IMR-90 (cell line): Measurements from ENCODE around the gene C5AR2. TPM values are rescaled to one million over a fixed set of nuclear protein-coding genes. Genes with fewer than 3 reads are reported as not detected.

Source experiments
- ATAC-seq: fragments of 200-7000 bp; cut with Tn5 transposase; 2 replicates; pipeline ENCODE4 v1.9.1; 2020; ENCODE audit warnings: low read depth, mild to moderate bottlenecking, moderate library complexity
- BruUV-seq: library from RNA; stranded (reverse); fragments of 400-500 nt; replicated peaks from 2 replicates; lab custom pipeline; 2021; lab: Mats Ljungman, UMichigan
- CTCF ChIA-PET: fragments of 300-600 bp; formaldehyde crosslinking; extraction: SDS; loops from one replicate; lab custom pipeline; 2021; ENCODE audit warnings: antibody characterized with exemption; lab: Yijun Ruan, JAX
- POLR2A ChIA-PET: fragments of 300-600 bp; sonication (Branson Sonifier 250); formaldehyde crosslinking; loops from one replicate; lab custom pipeline; 2022; ENCODE audit warnings: antibody characterized with exemption; ENCODE audit not compliant: unreplicated experiment; lab: Charles Lee
- DNase-seq: peaks from one replicate; pipeline ENCODE4 v3.0.0; 2013
- H2AFZ ChIP-seq: replicated peaks from 2 replicates; pipeline ENCODE3; 2013; ENCODE audit warnings: low read length, mild to moderate bottlenecking; ENCODE audit not compliant: poor library complexity
- H2AK5ac ChIP-seq: 2 replicates; pipeline ENCODE4 v1.6.1; 2013; ENCODE audit warnings: low read depth, low read length, inconsistent platforms
- H2AK9ac ChIP-seq: replicated peaks from 2 replicates; pipeline ENCODE3; 2013; ENCODE audit warnings: mild to moderate bottlenecking, low read depth, low read length, moderate library complexity; ENCODE audit not compliant: poor library complexity
- H2BK120ac ChIP-seq: 2 replicates; pipeline ENCODE4 v1.6.1; 2013; ENCODE audit warnings: low read depth, low read length, inconsistent platforms
- H2BK15ac ChIP-seq: 3 replicates; pipeline ENCODE4 v1.6.1; 2013; ENCODE audit warnings: low read depth, low read length, inconsistent platforms
- H2BK20ac ChIP-seq: 2 replicates; pipeline ENCODE4 v1.6.1; 2013; ENCODE audit warnings: low read depth, mild to moderate bottlenecking, inconsistent platforms, low read length, moderate library complexity
- H2BK5ac ChIP-seq: 2 replicates; pipeline ENCODE4 v1.6.1; 2013; ENCODE audit warnings: mild to moderate bottlenecking, low read depth, low read length, inconsistent platforms; ENCODE audit not compliant: poor library complexity, severe bottlenecking
- H3K14ac ChIP-seq: replicated peaks from 2 replicates; pipeline ENCODE4 v1.6.1; 2013; ENCODE audit warnings: low read depth, low read length, inconsistent platforms
- H3K18ac ChIP-seq: 2 replicates; pipeline ENCODE4 v1.6.1; 2013; ENCODE audit warnings: low read depth, low read length, control low read depth
- H3K23ac ChIP-seq: 2 replicates; pipeline ENCODE4 v1.6.1; 2013; ENCODE audit warnings: low read depth, low read length, inconsistent platforms
- H3K27ac ChIP-seq: 2 replicates; pipeline ENCODE4 v1.5.1; 2013; ENCODE audit warnings: mild to moderate bottlenecking, control low read depth, low read length; ENCODE audit not compliant: insufficient read depth
- H3K27me3 ChIP-seq: 2 replicates; pipeline ENCODE4 v1.6.1; 2013; ENCODE audit warnings: low read length; ENCODE audit not compliant: control insufficient read depth, insufficient read depth
- H3K36me3 ChIP-seq: 2 replicates; pipeline ENCODE4 v1.6.1; 2013; ENCODE audit warnings: low read length, mixed read lengths; ENCODE audit not compliant: control insufficient read depth, insufficient read depth
- H3K4ac ChIP-seq: 2 replicates; pipeline ENCODE4 v1.6.1; 2013; ENCODE audit warnings: low read depth, low read length, inconsistent platforms
- H3K4me1 ChIP-seq: 2 replicates; pipeline ENCODE4 v1.6.1; 2013; ENCODE audit warnings: low read length, mixed read lengths; ENCODE audit not compliant: control insufficient read depth, insufficient read depth
- H3K4me2 ChIP-seq: 2 replicates; pipeline ENCODE4 v1.6.1; 2013; ENCODE audit warnings: low read depth, mild to moderate bottlenecking, control low read depth, low read length, moderate library complexity
- H3K4me3 ChIP-seq: 2 replicates; pipeline ENCODE4 v1.5.1; 2013; ENCODE audit warnings: low read depth, mild to moderate bottlenecking, control low read depth, low read length, moderate library complexity; ENCODE audit not compliant: insufficient read depth
- H3K56ac ChIP-seq: 2 replicates; pipeline ENCODE4 v1.6.1; 2013; ENCODE audit warnings: low read length, inconsistent platforms; ENCODE audit not compliant: insufficient read depth; ENCODE audit errors: extremely low read depth
- H3K79me1 ChIP-seq, 2 experiments: 2 replicates each; pipeline ENCODE4 v1.6.1; 2013; ENCODE audit warnings: low read length in 2 of 2, inconsistent platforms in 1 of 2, low read depth in 1 of 2
- H3K9ac ChIP-seq: 2 replicates; pipeline ENCODE4 v1.6.1; 2013; ENCODE audit warnings: low read depth, low read length, control low read depth
- H3K9me1 ChIP-seq: 2 replicates; pipeline ENCODE4 v1.6.1; 2013; ENCODE audit warnings: low read length, inconsistent platforms; ENCODE audit not compliant: insufficient read depth
- H3K9me3 ChIP-seq: 2 replicates; pipeline ENCODE4 v1.6.1; 2013; ENCODE audit warnings: low read length; ENCODE audit not compliant: control insufficient read depth, insufficient read depth
- H4K20me1 ChIP-seq: 2 replicates; pipeline ENCODE4 v1.6.1; 2013; ENCODE audit warnings: low read length, inconsistent platforms; ENCODE audit not compliant: insufficient read depth
- H4K5ac ChIP-seq: 2 replicates; pipeline ENCODE4 v1.6.1; 2013; ENCODE audit warnings: mild to moderate bottlenecking, low read depth, low read length, control low read depth
- H4K8ac ChIP-seq, 2 experiments: 2 replicates each; pipeline ENCODE4 v1.6.1; 2013; ENCODE audit warnings: low read depth in 2 of 2, low read length in 2 of 2, control low read depth in 1 of 2, inconsistent platforms in 1 of 2
- H4K91ac ChIP-seq: 2 replicates; pipeline ENCODE4 v1.6.1; 2013; ENCODE audit warnings: low read depth, low read length, inconsistent platforms; ENCODE audit not compliant: insufficient read depth
- BHLHE40 ChIP-seq: fragments of 150-350 bp; IDR thresholded peaks from 2 replicates; pipeline ENCODE4 v1.6.1; 2016; ENCODE audit warnings: mild to moderate bottlenecking, low read depth, low read length
- CEBPB ChIP-seq: IDR thresholded peaks from 2 replicates; pipeline ENCODE4 v1.6.1; 2012; ENCODE audit warnings: low read depth, low read length, improper control_type of control experiment
- CHD1 ChIP-seq: IDR thresholded peaks from 2 replicates; pipeline ENCODE4 v1.6.1; 2012; ENCODE audit warnings: low read depth, low read length, improper control_type of control experiment
- FOS ChIP-seq: fragments of 150-350 bp; IDR thresholded peaks from 2 replicates; pipeline ENCODE4 v1.6.1; 2016; ENCODE audit warnings: low read depth, low read length
- MAFK ChIP-seq: IDR thresholded peaks from 2 replicates; pipeline ENCODE4 v1.6.1; 2012; ENCODE audit warnings: low read depth, low read length, improper control_type of control experiment
- MAZ ChIP-seq: IDR thresholded peaks from 2 replicates; pipeline ENCODE4 v1.6.1; 2012; ENCODE audit warnings: low read depth, mild to moderate bottlenecking, low read length, improper control_type of control experiment, moderate library complexity, borderline replicate concordance
- MXI1 ChIP-seq: IDR thresholded peaks from 2 replicates; pipeline ENCODE4 v1.6.1; 2012; ENCODE audit warnings: low read depth, mild to moderate bottlenecking, low read length, moderate library complexity, borderline replicate concordance
- NFE2L2 ChIP-seq: fragments of 150-350 bp; IDR thresholded peaks from 2 replicates; pipeline ENCODE4 v1.6.1; 2016; ENCODE audit warnings: low read depth, mild to moderate bottlenecking, low read length
- POLR2A ChIP-seq: IDR thresholded peaks from 2 replicates; pipeline ENCODE4 v1.6.1; 2012; ENCODE audit warnings: mild to moderate bottlenecking, low read depth, low read length
- RAD21 ChIP-seq: IDR thresholded peaks from 2 replicates; pipeline ENCODE4 v1.6.1; 2012; ENCODE audit warnings: low read length, improper control_type of control experiment
- RCOR1 ChIP-seq: IDR thresholded peaks from 2 replicates; pipeline ENCODE4 v1.6.1; 2012; ENCODE audit warnings: mild to moderate bottlenecking, low read length, improper control_type of control experiment; ENCODE audit not compliant: insufficient replicate concordance
- RFX5 ChIP-seq: IDR thresholded peaks from 2 replicates; pipeline ENCODE4 v1.8.0; 2012; ENCODE audit warnings: low read depth, mild to moderate bottlenecking, low read length, moderate library complexity
- SMC3 ChIP-seq: fragments of 150-350 bp; IDR thresholded peaks from 2 replicates; pipeline ENCODE4 v1.6.1; 2016; ENCODE audit warnings: low read depth, mild to moderate bottlenecking, antibody characterized with exemption, low read length, moderate library complexity
- WGBS, 2 experiments: methylation state at CpG; one replicate each; pipeline versions ENCODE4 v1.1.5 to v1.1.7; 2013; ENCODE audit warnings: missing lambda C conversion rate in 2 of 2; ENCODE audit not compliant: insufficient read length in 1 of 2; ENCODE audit errors: extremely low coverage in 2 of 2; 5-methylcytosine and 5-hydroxymethylcytosine counted together
- dilution Hi-C: fragments of 300-500 bp; cut with HindIII; formaldehyde crosslinking; loops from one replicate; pipeline ENCODE4 v1.14.3; 2018; ENCODE audit warnings: low sequenced_read_pairs; ENCODE audit not compliant: unreplicated experiment
- in situ Hi-C: fragments of 300-500 bp; cut with MboI; formaldehyde crosslinking; loops from 3 replicates; pipeline ENCODE4 v1.14.3; 2019; ENCODE audit warnings: low sequenced_read_pairs, inconsistent platforms, mixed read lengths
- intact Hi-C: fragments of 100-400 bp; cut with micrococcal nuclease; formaldehyde crosslinking; loops from 2 replicates; pipeline ENCODE4 v1.10.0; 2022
- polyA plus RNA-seq, 3 experiments: library from polyadenylated mRNA; depleted of rRNA; stranded (reverse); fragments of >200 nt; gene quantifications; 2 replicates each; pipeline ENCODE4 v1.2.3, GENCODE V29; 2012; ENCODE audit warnings: low replicate concordance in 1 of 3
- total RNA-seq: library from RNA; depleted of rRNA; stranded (reverse); fragments of >200 nt; gene quantifications from 2 replicates; pipeline ENCODE4 v1.2.3, GENCODE V29; 2012
- TF ChIP-seq, protein P1 (sequence below): conservative IDR thresholded peaks from 2 replicates; pipeline ENCODE4 v1.5.1; 2012; ENCODE audit warnings: mild to moderate bottlenecking, low read depth, low read length, improper control_type of control experiment
- TF ChIP-seq, protein P2 (sequence below): fragments of 150-350 bp; IDR thresholded peaks from 2 replicates; pipeline ENCODE4 v1.6.1; 2016; ENCODE audit warnings: low read depth, mild to moderate bottlenecking, low read length, moderate library complexity, borderline replicate concordance
- TF ChIP-seq, protein P3 (sequence below): fragments of 150-350 bp; IDR thresholded peaks from 2 replicates; pipeline ENCODE4 v1.6.1; 2017; ENCODE audit warnings: mild to moderate bottlenecking, antibody characterized with exemption, low read length, low read depth

C5AR2 gene
- total and polyA plus RNA-seq, 2 of the 4 experiments (the other 2 are of a cell fraction) = not detected

DNA sequence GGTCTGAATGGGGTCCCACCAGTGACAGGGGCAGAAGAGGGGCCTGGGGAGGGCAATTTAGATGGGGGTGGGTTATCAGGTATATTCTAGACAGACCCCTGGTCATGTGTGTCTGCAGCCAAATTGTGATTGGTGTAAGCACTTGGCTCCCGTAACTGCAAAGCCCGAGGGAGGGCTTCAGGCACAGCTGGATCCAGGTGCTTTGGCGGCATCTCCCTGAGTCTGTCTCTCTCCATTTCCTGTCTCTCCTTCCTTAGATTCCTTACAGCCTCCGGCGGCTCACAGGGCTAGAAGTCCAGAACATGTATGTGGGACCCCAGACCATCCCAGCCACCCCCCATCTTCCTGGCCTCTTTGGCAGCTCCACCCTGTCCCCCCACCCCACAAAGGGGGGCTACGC, 48.6 kb downstream of the C5AR2 start:
- intact Hi-C loops = no loop called here
- 93% methylated on average over 3 of the region's 6 CpGs; no CpG with 5 or more reads in 1 of the 2 experiments for WGBS, 2 experiments
- CTCF ChIA-PET = no interaction called here

More for the DNA sequence above, 48.6 kb downstream of the C5AR2 start:
- Histone ChIP-seq H2BK5ac (no peak overlapping the region), H2AK9ac (no peak overlapping the region), H3K56ac (no peak overlapping the region), H2AFZ (no peak overlapping the region), H3K4ac (no peak overlapping the region), H3K9me3 (no peaks in the 10 kb centered on the region), H4K5ac (no peak overlapping the region), H3K9ac (no peak overlapping the region), H3K4me1 (no peaks in the 10 kb centered on the region), H2BK120ac (no peak overlapping the region), H2AK5ac (no peak overlapping the region), H3K27ac (no peak overlapping the region), H3K18ac (no peak overlapping the region), H4K20me1 (0 out of 2 replicates have a peak, but pooled peaks cover 7% of the 10 kb centered on the region), H2BK20ac (no peak overlapping the region), H3K9me1 (no peaks in the 10 kb centered on the region), H3K27me3 (no peaks in the 10 kb centered on the region), H3K79me1 (no peaks in the 10 kb centered on the region), H3K36me3 (peaks cover 58% of the 10 kb centered on the region), H3K4me3 (no peak overlapping the region), H3K23ac (no peak overlapping the region), H2BK15ac (no peak overlapping the region), H4K91ac (no peak overlapping the region), H3K14ac (no peak overlapping the region), H3K4me2 (no peak overlapping the region), H4K8ac (no peak overlapping the region)
- DNase-seq (no peak), ATAC-seq (no peak)
- no TSS peak for BruUV-seq
- in situ Hi-C loops (no loop called here), dilution Hi-C loops (no loop called here)
- TF ChIP-seq SMC3 (no peak), MAZ (no peak), RCOR1 (no peak), BHLHE40 (no peak), CEBPB (no peak), RAD21 (no peak), RFX5 (no peak), FOS (no peak), CHD1 (no peak), POLR2A (no peak), MAFK (no peak), NFE2L2 (no peak), MXI1 (no peak)
- TF ChIP-seq, protein P1, sequence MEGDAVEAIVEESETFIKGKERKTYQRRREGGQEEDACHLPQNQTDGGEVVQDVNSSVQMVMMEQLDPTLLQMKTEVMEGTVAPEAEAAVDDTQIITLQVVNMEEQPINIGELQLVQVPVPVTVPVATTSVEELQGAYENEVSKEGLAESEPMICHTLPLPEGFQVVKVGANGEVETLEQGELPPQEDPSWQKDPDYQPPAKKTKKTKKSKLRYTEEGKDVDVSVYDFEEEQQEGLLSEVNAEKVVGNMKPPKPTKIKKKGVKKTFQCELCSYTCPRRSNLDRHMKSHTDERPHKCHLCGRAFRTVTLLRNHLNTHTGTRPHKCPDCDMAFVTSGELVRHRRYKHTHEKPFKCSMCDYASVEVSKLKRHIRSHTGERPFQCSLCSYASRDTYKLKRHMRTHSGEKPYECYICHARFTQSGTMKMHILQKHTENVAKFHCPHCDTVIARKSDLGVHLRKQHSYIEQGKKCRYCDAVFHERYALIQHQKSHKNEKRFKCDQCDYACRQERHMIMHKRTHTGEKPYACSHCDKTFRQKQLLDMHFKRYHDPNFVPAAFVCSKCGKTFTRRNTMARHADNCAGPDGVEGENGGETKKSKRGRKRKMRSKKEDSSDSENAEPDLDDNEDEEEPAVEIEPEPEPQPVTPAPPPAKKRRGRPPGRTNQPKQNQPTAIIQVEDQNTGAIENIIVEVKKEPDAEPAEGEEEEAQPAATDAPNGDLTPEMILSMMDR = no peak
- TF ChIP-seq, protein P2, sequence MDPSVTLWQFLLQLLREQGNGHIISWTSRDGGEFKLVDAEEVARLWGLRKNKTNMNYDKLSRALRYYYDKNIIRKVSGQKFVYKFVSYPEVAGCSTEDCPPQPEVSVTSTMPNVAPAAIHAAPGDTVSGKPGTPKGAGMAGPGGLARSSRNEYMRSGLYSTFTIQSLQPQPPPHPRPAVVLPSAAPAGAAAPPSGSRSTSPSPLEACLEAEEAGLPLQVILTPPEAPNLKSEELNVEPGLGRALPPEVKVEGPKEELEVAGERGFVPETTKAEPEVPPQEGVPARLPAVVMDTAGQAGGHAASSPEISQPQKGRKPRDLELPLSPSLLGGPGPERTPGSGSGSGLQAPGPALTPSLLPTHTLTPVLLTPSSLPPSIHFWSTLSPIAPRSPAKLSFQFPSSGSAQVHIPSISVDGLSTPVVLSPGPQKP = no peak
- TF ChIP-seq, protein P3, sequence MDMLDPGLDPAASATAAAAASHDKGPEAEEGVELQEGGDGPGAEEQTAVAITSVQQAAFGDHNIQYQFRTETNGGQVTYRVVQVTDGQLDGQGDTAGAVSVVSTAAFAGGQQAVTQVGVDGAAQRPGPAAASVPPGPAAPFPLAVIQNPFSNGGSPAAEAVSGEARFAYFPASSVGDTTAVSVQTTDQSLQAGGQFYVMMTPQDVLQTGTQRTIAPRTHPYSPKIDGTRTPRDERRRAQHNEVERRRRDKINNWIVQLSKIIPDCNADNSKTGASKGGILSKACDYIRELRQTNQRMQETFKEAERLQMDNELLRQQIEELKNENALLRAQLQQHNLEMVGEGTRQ = no peak
- POLR2A ChIA-PET = no interaction called here
